Measurements from ENCODE around the gene STK24. TPM values are rescaled to one million over a fixed set of nuclear protein-coding genes. Genes with fewer than 3 reads are reported as not detected.

Gene STK24
- total and polyA plus RNA-seq, 10 of the 15 experiments (the other 5 are each of a cell fraction or from before 2014, with no cell fraction given), result 7.5 to 115 (median 52.9) TPM

GRCh38 chr13:98522371-98522770 is 54.5 kb downstream of the STK24 start:
- no TSS peak for BruUV-seq (replicated peaks)
- no peaks in the 10 kb centered on the region for H3K9me3 ChIP-seq (replicated peaks; ENCODE audit: control insufficient read depth, insufficient read depth, low read length)
- H3K27me3 ChIP-seq (replicated peaks in 1 of 2; ENCODE audit: control insufficient read depth in 2 of 2, insufficient read depth in 2 of 2, low read length in 1 of 2), result no peaks in the 10 kb centered on the region
- in situ Hi-C loops (cut with MboI) (no loop called here), intact Hi-C loops (cut with micrococcal nuclease; ENCODE audit: unreplicated experiment) (no loop called here)
- ChIA-PET RAD21 (ENCODE audit: unreplicated experiment) (interaction anchor here (0.8 kb wide), 1 partner anchor 19 kb away, joined by 3 read pairs; no protein-coding TSS in a partner anchor), POLR2A (interaction anchor here (1.7 kb wide), 1 partner anchor 14 kb away, joined by 8 read pairs; no protein-coding TSS in a partner anchor), SMC1A (ENCODE audit: uncharacterized antibody, unreplicated experiment) (interaction anchor here (0.7 kb wide), 1 partner anchor 21 kb away, joined by 3 read pairs; no protein-coding TSS in a partner anchor), CTCF (interaction anchor here (1.5 to 4.2 kb wide), 2 partner anchors 18 to 40 kb away, joined by 4 to 15 read pairs; no protein-coding TSS in a partner anchor)
- no peak for DNase-seq (ENCODE audit: low read depth, low spot score)
- no peak overlapping the region for H3K27ac ChIP-seq (ENCODE audit: control insufficient read depth, insufficient read depth)
- no peak overlapping the region for H3K9ac ChIP-seq (ENCODE audit: control insufficient read depth, insufficient read depth, low read length)
- ATAC-seq, result no peak
- no peak overlapping the region for H3K4me3 ChIP-seq
- no peak for FAIRE-seq
- H3K4me1 ChIP-seq (ENCODE audit: control insufficient read depth, insufficient read depth, low read length), result peaks cover 67% of the 10 kb centered on the region
- no peak overlapping the region for H3K4me2 ChIP-seq (ENCODE audit: control insufficient read depth, insufficient read depth)
- peaks cover 5% of the 10 kb centered on the region; the same call in 1 of the 2 replicates for H4K20me1 ChIP-seq (ENCODE audit: control insufficient read depth, insufficient read depth)
- WGBS (ENCODE audit: insufficient coverage, insufficient replicate concordance, low lambda C conversion rate, missing lambda C conversion rate), result 95% methylated on average over 5 of the region's 5 CpGs
- no peak overlapping the region for H2AFZ ChIP-seq (ENCODE audit: control insufficient read depth, low read depth, low read length)
- H3K79me2 ChIP-seq (ENCODE audit: control insufficient read depth, insufficient read depth, low read length), result peaks cover 93% of the 10 kb centered on the region
- no peaks in the 10 kb centered on the region for H3K36me3 ChIP-seq (ENCODE audit: control insufficient read depth in 2 of 2, insufficient read depth in 2 of 2, low read length in 1 of 2)
- no peak for TF ChIP-seq BHLHE40 (IDR thresholded peaks at IDR 0.05; ENCODE audit: borderline replicate concordance in 1 of 2, low read depth in 2 of 2, low read length in 1 of 2)
- no peak for TF ChIP-seq SREBF1 (IDR thresholded peaks at IDR 0.05; ENCODE audit: low read length)
- no peak for TF ChIP-seq PML (IDR thresholded peaks at IDR 0.05; ENCODE audit: low read length)
- no peak for TF ChIP-seq NFIC (IDR thresholded peaks at IDR 0.05; ENCODE audit: low read depth, low read length)
- no peak for TF ChIP-seq STAT3 (IDR thresholded peaks at IDR 0.05; ENCODE audit: low read depth, low read length)
- no peak for TF ChIP-seq NFYB (IDR thresholded peaks at IDR 0.05; ENCODE audit: insufficient read depth, low read depth, low read length)
- no peak for TF ChIP-seq ZNF274 (IDR thresholded peaks at IDR 0.05; ENCODE audit: insufficient read depth, insufficient read length)
